Skeletal muscle tissue (tissue), 4 donors: ENCODE measurements around the gene HNRNPAB. TPM values are rescaled to one million over a fixed set of nuclear protein-coding genes. Genes with fewer than 3 reads are reported as not detected.
"Not testable (repeated sequence)": the region's sequence is repeated elsewhere in the genome, so short reads cannot be mapped to it uniquely, and the experiment has no call there.

Experiments used
- H3K27ac ChIP-seq: one replicate; pipeline ENCODE4 v1.7.0; 2013; ENCODE audit warnings: mild to moderate bottlenecking, low read depth, low read length, inconsistent platforms
- H3K27me3 ChIP-seq, 3 donors: one replicate each; pipeline ENCODE4 v1.7.0; 2013; ENCODE audit warnings: low read length in 3 of 3; ENCODE audit not compliant: control insufficient read depth in 3 of 3, insufficient read depth in 3 of 3
- H3K36me3 ChIP-seq, 3 donors: one replicate each; pipeline ENCODE4 v1.7.0; 2013; ENCODE audit warnings: low read length in 3 of 3; ENCODE audit not compliant: control insufficient read depth in 3 of 3, insufficient read depth in 3 of 3
- H3K4me1 ChIP-seq, 3 donors: one replicate each; pipeline ENCODE4 v1.7.0; 2013; ENCODE audit warnings: low read length in 3 of 3, mild to moderate bottlenecking in 3 of 3; ENCODE audit not compliant: control insufficient read depth in 3 of 3, insufficient read depth in 3 of 3
- H3K4me3 ChIP-seq, 3 donors: one replicate each; pipeline ENCODE4 v1.7.0; 2013; ENCODE audit warnings: low read length in 3 of 3
- H3K9ac ChIP-seq, 3 donors: one replicate each; pipeline ENCODE4 v1.7.0; 2013; ENCODE audit warnings: low read length in 3 of 3, mild to moderate bottlenecking in 3 of 3, moderate library complexity in 2 of 3, low read depth in 1 of 3
- H3K9me3 ChIP-seq, 3 donors: one replicate each; pipeline ENCODE4 v1.7.0; 2013; ENCODE audit warnings: low read length in 3 of 3; ENCODE audit not compliant: control insufficient read depth in 3 of 3
- total RNA-seq: library from RNA; depleted of rRNA; stranded (reverse); fragments of >200 nt; gene quantifications from one replicate; pipeline ENCODE4 v1.2.3, GENCODE V29; 2014
- donor health status: Osteomylitis.

HNRNPAB gene
- total RNA-seq, 1 donor from 2014 or later: 44.4 TPM

- Histone ChIP-seq H3K4me3 (no peak overlapping the region), H3K27me3 (no peaks in the 10 kb centered on the region), H3K36me3 (peaks cover 43 to 65% (median 61%) of the 10 kb centered on the region in 3 donors), H3K27ac (no peak overlapping the region), H3K4me1 (peaks cover 24 to 45% (median 36%) of the 10 kb centered on the region in 3 donors), H3K9ac (no peak overlapping the region), H3K9me3 (no peaks in the 10 kb centered on the region)
Observed at GRCh38 chr5:178227138-178227659, 22.9 kb downstream of the HNRNPAB start.

- Histone ChIP-seq H3K36me3 (peaks cover 37 to 61% (median 58%) of the 10 kb centered on the region in 3 donors), H3K9me3 (no peaks in the 10 kb centered on the region), H3K27ac (no peak overlapping the region)
Observed at GRCh38 chr5:178227929-178228328, 23.6 kb downstream of the HNRNPAB start.

GRCh38 chr5:178228609-178229008 lies 24.3 kb downstream of the HNRNPAB start:
- Histone ChIP-seq H3K9ac (no peak overlapping the region), H3K9me3 (no peaks in the 10 kb centered on the region), H3K4me1 (peaks cover 24 to 50% (median 43%) of the 10 kb centered on the region in 3 donors), H3K27me3 (no peaks in the 10 kb centered on the region), H3K27ac (no peak overlapping the region), H3K4me3 (no peak overlapping the region), H3K36me3 (peaks cover 36 to 57% (median 52%) of the 10 kb centered on the region in 3 donors)

More at GRCh38 chr5:178227929-178228328, 23.6 kb downstream of the HNRNPAB start:
- peaks cover 24 to 44% (median 39%) of the 10 kb centered on the region in 3 donors for H3K4me1 ChIP-seq
- H3K9ac ChIP-seq: no peak overlapping the region
- no peaks in the 10 kb centered on the region for H3K27me3 ChIP-seq
- no peak overlapping the region for H3K4me3 ChIP-seq

GRCh38 chr5:178229111-178229510 lies 24.8 kb downstream of the HNRNPAB start:
- H3K27ac ChIP-seq, H3K4me3 ChIP-seq, H3K27me3 ChIP-seq, H3K9me3 ChIP-seq, H3K9ac ChIP-seq: not testable (repeated sequence)
- peaks cover 24 to 50% (median 43%) of the 10 kb centered on the region in 3 donors for H3K4me1 ChIP-seq
- H3K36me3 ChIP-seq: peaks cover 35 to 54% (median 46%) of the 10 kb centered on the region in 3 donors

- no peaks in the 10 kb centered on the region for H3K9me3 ChIP-seq
- no peaks in the 10 kb centered on the region for H3K27me3 ChIP-seq
- peak overlapping the region; percentile 96 for H3K27ac ChIP-seq
Observed at GRCh38 chr5:178229861-178230260, 25.5 kb downstream of the HNRNPAB start.

GRCh38 chr5:178230879-178231538 lies 26.7 kb downstream of the HNRNPAB start:
- H3K27ac ChIP-seq: peak overlapping the region; percentile 96
- H3K4me3 ChIP-seq: peak overlapping the region; percentile 82 to 94 (median 92)
- H3K27me3 ChIP-seq: no peaks in the 10 kb centered on the region
- peak overlapping the region; percentile 93 to 98 (median 95) for H3K9ac ChIP-seq
- H3K9me3 ChIP-seq: no peaks in the 10 kb centered on the region
- H3K4me1 ChIP-seq: peaks cover 31 to 58% (median 53%) of the 10 kb centered on the region in 3 donors
- peaks cover 24 to 41% (median 38%) of the 10 kb centered on the region in 3 donors for H3K36me3 ChIP-seq

More at GRCh38 chr5:178229861-178230260, 25.5 kb downstream of the HNRNPAB start:
- no peak overlapping the region for H3K4me3 ChIP-seq
- H3K9ac ChIP-seq: peak overlapping the region in 1 of 3 donors; percentile 98
- peaks cover 28 to 46% (median 43%) of the 10 kb centered on the region in 3 donors for H3K36me3 ChIP-seq
- H3K4me1 ChIP-seq: peaks cover 27 to 50% (median 45%) of the 10 kb centered on the region in 3 donors

DNA sequence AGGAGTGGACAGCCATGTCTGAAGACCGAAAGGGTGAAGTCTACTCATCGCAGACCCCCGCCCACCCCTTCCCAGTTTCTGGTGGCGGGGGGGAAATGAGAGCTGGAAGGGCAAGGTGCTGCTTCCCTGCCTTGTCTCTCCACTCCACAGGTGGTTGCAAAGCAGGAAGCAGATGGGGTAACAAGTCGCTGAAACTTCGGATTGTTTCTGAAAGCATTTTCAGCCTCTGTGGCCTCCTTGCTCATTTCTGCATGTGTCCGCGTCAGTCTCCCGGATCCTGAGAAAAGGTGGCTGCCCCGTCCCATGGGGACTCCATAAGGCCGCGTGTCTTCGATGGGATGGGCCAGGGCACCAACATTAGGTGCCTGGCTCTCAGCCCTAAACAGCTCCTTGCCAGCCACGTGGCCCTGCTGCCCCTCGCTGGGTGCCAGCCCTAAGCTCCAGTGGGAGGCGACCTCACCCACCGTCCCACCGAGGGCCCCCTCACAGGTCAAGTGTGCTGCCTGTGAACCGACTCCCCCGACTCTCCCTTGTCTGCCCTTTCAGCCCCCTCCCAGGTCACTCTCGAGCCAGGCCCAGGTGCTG lies 27.3 kb downstream of the HNRNPAB start:
- H3K36me3 ChIP-seq: peaks cover 22 to 37% (median 33%) of the 10 kb centered on the region in 3 donors
- H3K27ac ChIP-seq: peak overlapping the region; percentile 96
- H3K4me3 ChIP-seq: peak overlapping the region; percentile 82 to 94 (median 92)
- H3K9ac ChIP-seq: peak overlapping the region; percentile 93 to 98 (median 95)
- H3K9me3 ChIP-seq: no peaks in the 10 kb centered on the region
- H3K27me3 ChIP-seq: no peaks in the 10 kb centered on the region
- peaks cover 36 to 65% (median 59%) of the 10 kb centered on the region in 3 donors for H3K4me1 ChIP-seq

- H3K4me1 ChIP-seq: peaks cover 43 to 72% (median 66%) of the 10 kb centered on the region in 3 donors
- peak within 1 kb of the TSS; percentile 96 for H3K27ac ChIP-seq
- H3K4me3 ChIP-seq: peak within 1 kb of the TSS; percentile 82 to 94 (median 92)
- H3K36me3 ChIP-seq: peaks cover 18 to 34% (median 32%) of the 10 kb centered on the region in 3 donors
- no peaks in the 10 kb centered on the region for H3K9me3 ChIP-seq
- peak within 1 kb of the TSS; percentile 93 to 98 (median 95) for H3K9ac ChIP-seq
- H3K27me3 ChIP-seq: no peaks in the 10 kb centered on the region
Observed at GRCh38 chr5:178232124-178232919, 28.0 kb downstream of the HNRNPAB start, which contains the start of gene PHYKPL. TSS of gene PHYKPL (minus strand) at chr5:178232802. CDS start at chr5:178232550, 252 bp downstream.

- peaks cover 49 to 75% (median 70%) of the 10 kb centered on the region in 3 donors for H3K4me1 ChIP-seq
- peaks cover 16 to 27% (median 25%) of the 10 kb centered on the region in 3 donors for H3K36me3 ChIP-seq
- H3K9ac ChIP-seq: peak overlapping the region; percentile 81 to 98 (median 93)
- H3K4me3 ChIP-seq: peak overlapping the region; percentile 61 to 94 (median 92)
- no peaks in the 10 kb centered on the region for H3K27me3 ChIP-seq
- H3K9me3 ChIP-seq: no peaks in the 10 kb centered on the region
- H3K27ac ChIP-seq: peak overlapping the region; percentile 96
Observed at GRCh38 chr5:178232920-178233429, 28.6 kb downstream of the HNRNPAB start.
